GM12801 (cell line): ENCODE data around the gene ASGR1.

Experiments used
- TF ChIP-seq, protein P1 (sequence below): IDR thresholded peaks from one replicate; pipeline ENCODE4 v1.5.1; 2011; ENCODE audit warnings: control low read depth; ENCODE audit not compliant: insufficient read length; ENCODE audit errors: extremely low read depth

The ASGR1 gene

DNA sequence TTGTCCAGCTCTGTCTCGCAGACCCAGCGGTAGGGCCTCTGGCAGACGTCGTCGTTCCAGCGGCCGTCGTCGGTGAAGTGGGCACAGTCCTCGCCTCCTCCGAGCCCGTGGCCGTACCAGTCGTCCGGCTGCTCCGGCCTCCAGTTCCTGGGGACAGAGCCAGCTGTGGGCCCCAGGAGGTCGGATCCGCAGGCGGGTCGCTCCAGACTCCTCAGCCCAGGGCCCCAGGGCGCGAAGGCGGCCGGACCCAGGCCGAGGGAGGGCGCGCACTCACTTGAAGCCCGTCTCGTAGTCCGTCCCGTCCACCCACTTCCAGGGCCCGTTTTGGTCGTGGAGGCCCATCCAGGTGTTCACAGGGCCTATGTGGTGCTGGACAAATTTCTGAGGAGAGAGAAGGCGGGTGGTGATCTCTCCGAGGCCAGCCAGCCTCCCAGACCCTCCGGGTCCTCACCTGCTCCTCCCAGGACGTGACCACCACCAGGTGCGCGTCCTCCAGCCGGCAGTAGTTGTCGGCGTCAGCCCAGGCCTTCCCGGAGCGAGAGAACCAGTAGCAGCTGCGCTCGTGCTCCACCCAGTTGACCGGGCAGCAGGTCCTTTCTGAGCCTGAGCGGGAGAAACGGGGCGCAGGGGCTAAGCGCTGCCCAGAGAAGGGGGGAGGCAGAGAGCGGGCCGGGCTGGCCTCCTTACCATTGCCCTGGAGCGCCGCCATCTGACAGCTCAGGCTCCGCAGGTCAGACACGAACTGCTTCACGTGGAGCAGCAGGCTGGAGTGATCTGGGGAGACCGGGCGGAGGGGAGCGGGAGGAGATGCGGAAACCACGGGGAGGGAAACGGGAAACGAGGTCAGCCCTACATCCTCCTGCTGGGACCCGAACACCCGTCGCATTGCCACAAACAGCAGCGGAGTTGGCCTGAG lies 5.2 kb downstream of the ASGR1 start:
- TF ChIP-seq, protein P1, sequence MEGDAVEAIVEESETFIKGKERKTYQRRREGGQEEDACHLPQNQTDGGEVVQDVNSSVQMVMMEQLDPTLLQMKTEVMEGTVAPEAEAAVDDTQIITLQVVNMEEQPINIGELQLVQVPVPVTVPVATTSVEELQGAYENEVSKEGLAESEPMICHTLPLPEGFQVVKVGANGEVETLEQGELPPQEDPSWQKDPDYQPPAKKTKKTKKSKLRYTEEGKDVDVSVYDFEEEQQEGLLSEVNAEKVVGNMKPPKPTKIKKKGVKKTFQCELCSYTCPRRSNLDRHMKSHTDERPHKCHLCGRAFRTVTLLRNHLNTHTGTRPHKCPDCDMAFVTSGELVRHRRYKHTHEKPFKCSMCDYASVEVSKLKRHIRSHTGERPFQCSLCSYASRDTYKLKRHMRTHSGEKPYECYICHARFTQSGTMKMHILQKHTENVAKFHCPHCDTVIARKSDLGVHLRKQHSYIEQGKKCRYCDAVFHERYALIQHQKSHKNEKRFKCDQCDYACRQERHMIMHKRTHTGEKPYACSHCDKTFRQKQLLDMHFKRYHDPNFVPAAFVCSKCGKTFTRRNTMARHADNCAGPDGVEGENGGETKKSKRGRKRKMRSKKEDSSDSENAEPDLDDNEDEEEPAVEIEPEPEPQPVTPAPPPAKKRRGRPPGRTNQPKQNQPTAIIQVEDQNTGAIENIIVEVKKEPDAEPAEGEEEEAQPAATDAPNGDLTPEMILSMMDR: no peak

DNA sequence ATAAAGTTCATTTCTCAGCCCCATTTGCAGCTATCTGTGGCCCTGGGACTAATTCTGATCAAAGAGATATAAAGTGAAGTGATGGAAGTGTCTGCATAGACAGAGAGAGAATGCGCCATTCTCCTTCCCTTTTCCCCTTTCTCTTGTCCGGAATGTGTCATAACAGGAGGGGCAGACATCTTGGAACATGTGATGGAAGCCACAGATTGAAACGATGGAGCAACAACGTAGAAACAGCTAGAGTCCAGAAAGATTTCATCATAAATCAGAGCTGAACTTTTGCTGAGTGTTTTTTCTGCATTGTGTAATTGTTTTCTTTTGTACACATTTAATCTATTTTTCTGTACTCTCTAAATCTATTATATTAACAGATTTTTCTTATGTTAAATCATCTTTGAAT lies 11.3 kb downstream of the ASGR1 start:
- TF ChIP-seq, protein P1: no peak

DNA sequence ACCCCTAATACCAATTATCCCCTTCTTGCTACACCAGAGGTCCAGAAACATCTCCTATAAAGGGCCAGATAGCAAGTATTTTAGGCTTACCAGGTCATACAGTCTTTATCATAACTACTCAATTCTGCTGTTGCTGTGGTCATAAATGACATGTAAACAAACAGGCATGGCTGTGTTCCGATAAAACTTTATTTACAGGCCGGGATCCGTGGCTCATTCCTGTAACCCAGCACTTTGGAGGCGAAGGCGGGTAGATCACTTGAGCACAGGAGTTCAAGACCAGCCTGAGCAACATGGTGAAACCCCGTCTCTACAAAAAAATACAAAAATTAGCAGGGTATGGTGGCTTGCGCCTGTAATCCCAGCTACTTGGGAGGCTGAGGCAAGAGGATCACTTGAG lies 12.3 kb downstream of the ASGR1 start:
- TF ChIP-seq, protein P1: no peak

DNA sequence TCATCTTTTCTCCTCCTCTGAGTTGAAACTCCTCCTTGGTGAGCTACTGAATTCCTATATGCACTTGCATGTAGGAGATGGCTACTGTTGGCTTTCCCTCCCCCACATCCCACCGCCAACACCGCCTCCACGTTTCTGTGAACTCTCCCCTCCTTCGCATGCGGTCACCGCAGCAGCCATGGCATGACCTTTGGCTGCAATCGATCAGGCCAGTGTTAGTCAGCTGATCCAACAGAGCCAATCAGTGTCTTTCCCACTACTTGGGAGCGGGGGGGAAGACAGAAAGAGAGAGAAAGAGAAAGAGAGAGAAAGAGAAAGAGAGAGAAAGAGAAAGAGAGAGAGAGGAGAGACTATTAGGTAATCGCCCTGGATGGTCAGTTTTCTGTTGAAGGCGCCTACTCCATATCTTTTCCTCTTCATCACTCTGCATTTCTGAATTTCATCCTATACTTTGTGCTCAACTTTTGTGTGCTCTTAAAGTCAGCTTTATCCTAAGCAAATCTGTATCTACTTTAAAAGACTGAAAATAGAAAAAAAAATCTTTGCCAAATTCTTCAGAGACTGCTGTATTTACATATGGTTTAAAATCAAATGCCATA lies 22.7 kb downstream of the ASGR1 start:
- TF ChIP-seq, protein P1: no peak

DNA sequence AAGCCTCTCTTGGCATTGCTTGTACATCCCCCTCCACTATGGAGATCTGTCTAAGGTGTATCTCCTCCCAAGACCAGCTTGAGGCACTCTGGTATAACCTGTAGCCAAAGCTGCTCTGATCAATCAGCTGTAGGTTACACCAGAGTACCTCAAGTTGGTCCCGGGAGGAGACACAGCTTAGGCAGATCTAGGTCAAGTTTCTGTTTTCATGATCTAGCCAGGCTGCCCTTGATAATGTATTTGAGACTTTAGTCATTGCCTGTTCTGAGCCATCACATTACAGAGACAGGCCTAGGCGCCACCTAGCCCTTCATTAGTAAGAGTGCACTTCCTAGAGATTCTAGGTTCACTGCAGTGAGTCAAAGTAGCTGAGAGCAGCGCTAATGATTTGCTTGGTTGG lies 31.4 kb downstream of the ASGR1 start:
- TF ChIP-seq, protein P1: no peak

DNA sequence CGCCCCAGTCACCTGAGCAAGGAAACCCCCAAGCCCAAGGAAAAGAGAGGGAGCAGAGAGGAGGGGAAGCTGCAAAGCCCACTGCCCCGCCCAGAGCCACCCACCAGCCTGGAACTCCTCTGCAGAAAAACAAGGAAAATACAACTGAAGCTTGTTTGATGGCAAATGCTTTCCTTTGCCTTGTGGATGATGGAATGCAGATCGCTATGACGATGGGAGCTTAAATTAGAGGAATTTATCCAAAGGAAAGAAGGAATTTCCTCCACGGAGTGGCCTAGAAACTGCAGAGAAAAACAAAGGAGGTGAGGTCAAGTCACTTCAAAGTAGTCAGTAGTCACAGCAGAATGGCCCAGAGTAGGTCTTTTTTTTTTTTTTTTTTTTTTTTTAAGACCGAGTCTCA lies 33.1 kb downstream of the ASGR1 start:
- TF ChIP-seq, protein P1: no peak

DNA sequence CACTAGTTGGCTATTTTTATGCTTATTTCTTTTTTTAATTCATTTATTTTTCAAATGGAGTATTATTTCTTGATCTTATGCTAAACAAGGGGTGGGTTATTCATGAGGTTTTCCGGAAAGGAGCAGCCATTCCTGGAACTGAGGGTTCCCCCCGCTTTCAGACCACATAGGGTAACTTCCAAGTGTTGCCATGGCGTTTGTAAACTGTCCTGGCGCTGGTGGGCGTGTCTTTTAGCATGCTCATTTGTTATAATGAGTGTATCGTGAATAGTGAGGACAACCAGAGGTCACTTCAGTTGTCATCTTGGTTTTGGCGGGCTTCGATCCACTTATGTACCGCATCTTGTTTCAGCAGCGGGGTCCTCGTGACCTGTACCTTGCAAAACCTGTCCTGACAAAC lies 35.0 kb downstream of the ASGR1 start:
- TF ChIP-seq, protein P1: no peak
